Breast epithelium (tissue), 4 donors: Measurements from ENCODE around the gene CBLC. TPM values are rescaled to one million over a fixed set of nuclear protein-coding genes. Genes with fewer than 3 reads are reported as not detected.
A peak's percentile ranks its signal among the peaks of the same experiment; 100 is the strongest.

ENCODE experiments used
- DNase-seq, 2 donors: peaks; one replicate each; pipeline ENCODE4 v3.0.0-alpha.2; 2019; ENCODE audit warnings: low spot score in 2 of 2
- H3K27ac ChIP-seq, 2 donors: fragments of 200-600 bp; sonication (generic) in 1 of 2; one replicate each; pipeline ENCODE4 v1.5.1; 2016 to 2019; ENCODE audit warnings: mild to moderate bottlenecking in 1 of 2
- H3K27me3 ChIP-seq, 2 donors: fragments of 200-600 bp; sonication (generic) in 1 of 2; one replicate each; pipeline versions ENCODE4 v1.5.1 to v1.6.0; 2017 to 2019; ENCODE audit warnings: control low read depth in 1 of 2, mild to moderate bottlenecking in 1 of 2
- H3K36me3 ChIP-seq: fragments of 200-600 bp; one replicate; pipeline ENCODE4 v1.5.1; 2019
- H3K4me1 ChIP-seq, 2 donors: fragments of 200-600 bp; sonication (generic); one replicate each; pipeline ENCODE4 v1.5.1; 2016 to 2019; ENCODE audit warnings: control low read depth in 1 of 2
- H3K4me3 ChIP-seq, 3 donors: fragments of 200-600 bp; sonication (generic); 1 replicate in 2 of 3; 2 replicates in 1 of 3; pipeline ENCODE4 v1.5.1; 2016 to 2019; ENCODE audit warnings: mild to moderate bottlenecking in 3 of 3, moderate library complexity in 2 of 3
- H3K9me3 ChIP-seq, 2 donors: fragments of 200-600 bp; sonication (generic) in 1 of 2; one replicate each; pipeline ENCODE4 v1.5.1; 2016 to 2019; ENCODE audit warnings: control low read depth in 1 of 2
- CTCF ChIP-seq, 3 donors: fragments of 450-650 bp; IDR thresholded peaks; one replicate each; pipeline ENCODE4 v1.5.1; 2016 to 2017; ENCODE audit warnings: antibody characterized with exemption in 3 of 3, mild to moderate bottlenecking in 3 of 3, moderate library complexity in 3 of 3
- POLR2A ChIP-seq: fragments of 450-650 bp; IDR thresholded peaks from one replicate; pipeline ENCODE4 v1.6.1; 2016; ENCODE audit warnings: antibody characterized with exemption, mild to moderate bottlenecking, moderate library complexity
- POLR2AphosphoS5 ChIP-seq, 3 donors: sonication (generic); formaldehyde crosslinking; IDR thresholded peaks; one replicate each; pipeline ENCODE4 v1.6.1; 2017; ENCODE audit warnings: antibody characterized with exemption in 3 of 3
- intact Hi-C: fragments of 100-400 bp; cut with DNase I; formaldehyde crosslinking; loops from one replicate; pipeline ENCODE4 v1.15.1; 2023; ENCODE audit warnings: low total_unique reads
- total RNA-seq, 3 donors: library from RNA; depleted of rRNA; stranded (reverse); fragments of >200 nt; gene quantifications; one replicate each; pipeline ENCODE4 v1.1.0, GENCODE V29; 2016

CBLC gene
- total RNA-seq, 3 donors from 2014 or later = 15.7 to 18.1 TPM; not detected in 1

GRCh38 chr19:44759083-44759804 lies 18.4 kb upstream of the CBLC start:
- intact Hi-C loops = no loop called here
- no peak for DNase-seq

GRCh38 chr19:44762038-44762437 lies 15.7 kb upstream of the CBLC start:
- no peaks in the 10 kb centered on the region for H3K27me3 ChIP-seq
- TF ChIP-seq POLR2A = no peak
- no peak for TF ChIP-seq POLR2AphosphoS5 (IDR thresholded peaks at IDR 0.05)
- TF ChIP-seq CTCF (IDR thresholded peaks at IDR 0.05) = no peak
- H3K9me3 ChIP-seq = no peaks in the 10 kb centered on the region
- peaks cover 0 to under 1% of the 10 kb centered on the region in 2 donors for H3K4me1 ChIP-seq
- no peak for DNase-seq
- no peak overlapping the region for H3K4me3 ChIP-seq
- no peaks in the 10 kb centered on the region for H3K36me3 ChIP-seq
- no peak overlapping the region for H3K27ac ChIP-seq
- intact Hi-C loops = no loop called here

More at GRCh38 chr19:44759083-44759804, 18.4 kb upstream of the CBLC start:
- no peaks in the 10 kb centered on the region for H3K27me3 ChIP-seq
- H3K4me1 ChIP-seq = peaks cover 18 to 23% of the 10 kb centered on the region in 2 donors
- H3K4me3 ChIP-seq = peak overlapping the region in 1 of 3 donors; percentile 62
- H3K27ac ChIP-seq = peak overlapping the region; percentile 86 to 95
- no peaks in the 10 kb centered on the region for H3K36me3 ChIP-seq
- no peak for TF ChIP-seq POLR2AphosphoS5 (IDR thresholded peaks at IDR 0.05)
- no peak for TF ChIP-seq POLR2A
- no peaks in the 10 kb centered on the region for H3K9me3 ChIP-seq

GRCh38 chr19:44765033-44765948 lies 12.4 kb upstream of the CBLC start:
- Histone ChIP-seq H3K36me3 (no peaks in the 10 kb centered on the region), H3K4me3 (no peak overlapping the region), H3K4me1 (no peaks in the 10 kb centered on the region), H3K27me3 (no peaks in the 10 kb centered on the region), H3K27ac (no peak overlapping the region), H3K9me3 (no peaks in the 10 kb centered on the region)
- TF ChIP-seq POLR2AphosphoS5 (IDR thresholded peaks at IDR 0.05) = no peak
- no peak for TF ChIP-seq CTCF (IDR thresholded peaks at IDR 0.05)
- TF ChIP-seq POLR2A = no peak
- intact Hi-C loops = no loop called here
- no peak for DNase-seq

GRCh38 chr19:44765949-44766335 lies 11.7 kb upstream of the CBLC start:
- Histone ChIP-seq H3K27me3 (no peaks in the 10 kb centered on the region), H3K4me1 (no peaks in the 10 kb centered on the region), H3K4me3 (no peak overlapping the region), H3K27ac (no peak overlapping the region), H3K9me3 (no peaks in the 10 kb centered on the region), H3K36me3 (no peaks in the 10 kb centered on the region)
- intact Hi-C loops = no loop called here
- DNase-seq = no peak
- no peak for TF ChIP-seq POLR2AphosphoS5 (IDR thresholded peaks at IDR 0.05)
- no peak for TF ChIP-seq POLR2A

GRCh38 chr19:44767295-44768180 lies 10.2 kb upstream of the CBLC start:
- Histone ChIP-seq H3K36me3 (no peaks in the 10 kb centered on the region), H3K4me3 (no peak overlapping the region), H3K27ac (no peak overlapping the region), H3K27me3 (no peaks in the 10 kb centered on the region), H3K4me1 (no peaks in the 10 kb centered on the region), H3K9me3 (no peaks in the 10 kb centered on the region)
- DNase-seq = no peak
- intact Hi-C loops = no loop called here
- TF ChIP-seq CTCF (IDR thresholded peaks at IDR 0.05) (no peak), POLR2AphosphoS5 (IDR thresholded peaks at IDR 0.05) (no peak), POLR2A (no peak)
